CD4-positive, alpha-beta memory T cell (primary cell): ENCODE results near the gene SGPL1. TPM values are rescaled to one million over a fixed set of nuclear protein-coding genes. Genes with fewer than 3 reads are reported as not detected.

ENCODE experiments used
- CTCF ChIA-PET: fragments of 350-600 bp; sonication (Branson Sonifier 250); formaldehyde crosslinking; loops from one replicate; lab custom pipeline; 2021; ENCODE audit warnings: inconsistent platforms; ENCODE audit not compliant: partially characterized antibody; lab: Charles Lee
- POLR2A ChIA-PET: fragments of 350-600 bp; sonication (Branson Sonifier 250); formaldehyde crosslinking; loops from one replicate; lab custom pipeline; 2021; ENCODE audit not compliant: partially characterized antibody; lab: Charles Lee
- DNase-seq, 5 donors: peaks; one replicate each; pipeline versions ENCODE4 v3.0.0 to v3.0.0-alpha.2; 2020 to 2022; ENCODE audit warnings: mixed read lengths in 1 of 5
- H3K27ac ChIP-seq: one replicate; pipeline ENCODE4 v1.7.0; 2013; ENCODE audit warnings: low read depth, low read length
- H3K27me3 ChIP-seq: 2 replicates; pipeline ENCODE4 v1.7.0; 2013; ENCODE audit warnings: mild to moderate bottlenecking, low read length, moderate library complexity; ENCODE audit not compliant: insufficient read depth
- H3K36me3 ChIP-seq: 2 replicates; pipeline ENCODE4 v1.7.0; 2013; ENCODE audit warnings: mild to moderate bottlenecking, low read length, moderate library complexity; ENCODE audit not compliant: insufficient read depth
- H3K4me1 ChIP-seq: 2 replicates; pipeline ENCODE4 v1.7.0; 2013; ENCODE audit warnings: mild to moderate bottlenecking, low read length, moderate library complexity; ENCODE audit not compliant: insufficient read depth
- H3K4me3 ChIP-seq, 2 donors: one replicate each; pipeline ENCODE4 v1.7.0; 2013; ENCODE audit warnings: low read length in 2 of 2, mild to moderate bottlenecking in 1 of 2
- H3K9me3 ChIP-seq, 2 donors: one replicate each; pipeline ENCODE4 v1.7.0; 2013; ENCODE audit warnings: low read length in 2 of 2, control low read depth in 1 of 2; ENCODE audit not compliant: control insufficient read depth in 1 of 2
- H3K27ac Mint-ChIP-seq, 7 donors: one replicate each; pipeline ENCODE4 v1.8.0; 2020 to 2021; ENCODE audit warnings: mixed read lengths in 7 of 7, mild to moderate bottlenecking in 6 of 7, inconsistent platforms in 3 of 7, moderate library complexity in 3 of 7
- H3K27me3 Mint-ChIP-seq, 2 donors: one replicate each; pipeline ENCODE4 v1.8.0; 2020 to 2021; ENCODE audit warnings: mixed read lengths in 2 of 2
- H3K36me3 Mint-ChIP-seq, 2 donors: one replicate each; pipeline ENCODE4 v1.8.0; 2020 to 2021; ENCODE audit warnings: mixed read lengths in 2 of 2, inconsistent platforms in 1 of 2, mild to moderate bottlenecking in 1 of 2
- H3K4me1 Mint-ChIP-seq, 4 donors: one replicate each; pipeline ENCODE4 v1.8.0; 2020 to 2021; ENCODE audit warnings: mixed read lengths in 4 of 4, mild to moderate bottlenecking in 1 of 4
- H3K4me3 Mint-ChIP-seq, 8 donors: one replicate each; pipeline ENCODE4 v1.8.0; 2020 to 2021; ENCODE audit warnings: mixed read lengths in 8 of 8, mild to moderate bottlenecking in 7 of 8, moderate library complexity in 6 of 8, inconsistent platforms in 3 of 8
- H3K9me3 Mint-ChIP-seq, 8 donors: one replicate each; pipeline ENCODE4 v1.8.0; 2020 to 2021; ENCODE audit warnings: mixed read lengths in 8 of 8, mild to moderate bottlenecking in 5 of 8, inconsistent platforms in 3 of 8, moderate library complexity in 1 of 8
- intact Hi-C: fragments of 100-400 bp; cut with micrococcal nuclease; formaldehyde crosslinking; loops from one replicate; pipeline ENCODE4 v1.15.1; 2023
- polyA plus RNA-seq, 2 donors: library from polyadenylated mRNA; unstranded; fragments of 300-500 nt; fragmentation: Illumina TruSeq; gene quantifications; one replicate each; pipeline ENCODE4 v1.2.3, GENCODE V29; 2021
- total RNA-seq, 2 experiments: library from RNA; stranded (reverse); gene quantifications; one replicate each; pipeline ENCODE4 v1.2.3, GENCODE V29; 2021

SGPL1 gene
- total and polyA plus RNA-seq, 4 experiments from 2014 or later: 14.3 to 32.2 (median 22.1) TPM

- Mint-ChIP-seq H3K4me1 (no peaks in the 10 kb centered on the region), H3K36me3 (no peaks in the 10 kb centered on the region), H3K9me3 (no peaks in the 10 kb centered on the region), H3K27me3 (peaks cover 4% of the 10 kb centered on the region in 2 donors), H3K27ac (peak overlapping the region in 1 of 7 donors; percentile 37), H3K4me3 (no peak overlapping the region)
- no peak for DNase-seq
- intact Hi-C loops: no loop called here
- H3K4me1 ChIP-seq: no peaks in the 10 kb centered on the region
- ChIA-PET POLR2A (no interaction called here), CTCF (no interaction called here)
- H3K36me3 ChIP-seq: no peaks in the 10 kb centered on the region
- H3K27me3 ChIP-seq: no peaks in the 10 kb centered on the region
- no peaks in the 10 kb centered on the region for H3K9me3 ChIP-seq
- H3K4me3 ChIP-seq: no peak overlapping the region
- no peak overlapping the region for H3K27ac ChIP-seq
Measured at GRCh38 chr10:70899096-70899495, 83.3 kb downstream of the SGPL1 start.

- H3K4me3 Mint-ChIP-seq: no peak overlapping the region
Measured at GRCh38 chr10:70901276-70901878, 85.6 kb downstream of the SGPL1 start.

DNA sequence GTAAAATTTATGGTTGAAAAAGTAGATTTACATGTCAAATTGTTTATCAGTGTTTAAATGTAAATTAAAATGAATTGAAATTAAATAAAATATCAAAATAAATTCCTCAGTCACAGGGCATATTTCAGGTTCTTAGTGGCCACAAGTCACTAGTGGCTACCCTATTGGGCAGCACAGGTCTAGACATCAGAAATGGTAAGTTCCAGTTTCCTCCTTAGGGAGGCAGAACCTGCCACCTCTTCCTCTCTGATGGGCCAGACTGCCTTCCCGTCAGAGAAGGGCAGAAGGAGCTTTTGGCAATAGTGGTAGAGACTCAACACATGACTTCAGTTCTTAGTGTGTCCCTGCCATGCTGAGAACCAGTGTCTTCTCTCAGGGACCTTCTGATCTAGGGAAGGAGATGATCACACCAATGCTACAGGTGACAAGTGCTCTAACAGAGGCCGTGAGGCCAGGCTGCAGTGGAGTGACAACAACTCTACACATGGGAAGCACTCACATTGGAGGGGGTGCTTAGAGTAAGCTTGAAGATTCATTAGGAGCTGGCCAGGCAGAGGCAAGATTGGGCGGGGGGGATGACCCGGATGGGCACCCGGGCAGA, 87.0 kb downstream of the SGPL1 start:
- Histone ChIP-seq H3K9me3 (no peaks in the 10 kb centered on the region), H3K36me3 (no peaks in the 10 kb centered on the region), H3K27ac (no peak overlapping the region), H3K4me3 (no peak overlapping the region), H3K27me3 (no peaks in the 10 kb centered on the region), H3K4me1 (no peaks in the 10 kb centered on the region)
- no peaks in the 10 kb centered on the region for H3K36me3 Mint-ChIP-seq
- CTCF ChIA-PET: interaction anchor here (1.2 to 1.3 kb wide), 3 partner anchors 9 to 52 kb away, joined by 3 to 5 read pairs (median 4); no protein-coding TSS in a partner anchor
- H3K4me1 Mint-ChIP-seq: no peaks in the 10 kb centered on the region
- DNase-seq: no peak
- intact Hi-C loops: no loop called here
- no peak overlapping the region for H3K27ac Mint-ChIP-seq
- H3K9me3 Mint-ChIP-seq: no peaks in the 10 kb centered on the region
- H3K4me3 Mint-ChIP-seq: peak overlapping the region in 1 of 8 donors; percentile 48
- POLR2A ChIA-PET: no interaction called here
- H3K27me3 Mint-ChIP-seq: peaks cover 4% of the 10 kb centered on the region in 2 donors

More at GRCh38 chr10:70901276-70901878, 85.6 kb downstream of the SGPL1 start:
- H3K9me3 ChIP-seq: no peaks in the 10 kb centered on the region
- ChIA-PET POLR2A (no interaction called here), CTCF (no interaction called here)
- intact Hi-C loops: no loop called here
- no peaks in the 10 kb centered on the region for H3K27me3 ChIP-seq
- DNase-seq: no peak
- no peak overlapping the region for H3K4me3 ChIP-seq
- no peaks in the 10 kb centered on the region for H3K4me1 Mint-ChIP-seq
- H3K27me3 Mint-ChIP-seq: peaks cover 4% of the 10 kb centered on the region in 2 donors
- no peaks in the 10 kb centered on the region for H3K36me3 ChIP-seq
- H3K36me3 Mint-ChIP-seq: no peaks in the 10 kb centered on the region
- H3K27ac Mint-ChIP-seq: no peak overlapping the region
- no peaks in the 10 kb centered on the region for H3K9me3 Mint-ChIP-seq
- H3K4me1 ChIP-seq: no peaks in the 10 kb centered on the region
- no peak overlapping the region for H3K27ac ChIP-seq

DNA sequence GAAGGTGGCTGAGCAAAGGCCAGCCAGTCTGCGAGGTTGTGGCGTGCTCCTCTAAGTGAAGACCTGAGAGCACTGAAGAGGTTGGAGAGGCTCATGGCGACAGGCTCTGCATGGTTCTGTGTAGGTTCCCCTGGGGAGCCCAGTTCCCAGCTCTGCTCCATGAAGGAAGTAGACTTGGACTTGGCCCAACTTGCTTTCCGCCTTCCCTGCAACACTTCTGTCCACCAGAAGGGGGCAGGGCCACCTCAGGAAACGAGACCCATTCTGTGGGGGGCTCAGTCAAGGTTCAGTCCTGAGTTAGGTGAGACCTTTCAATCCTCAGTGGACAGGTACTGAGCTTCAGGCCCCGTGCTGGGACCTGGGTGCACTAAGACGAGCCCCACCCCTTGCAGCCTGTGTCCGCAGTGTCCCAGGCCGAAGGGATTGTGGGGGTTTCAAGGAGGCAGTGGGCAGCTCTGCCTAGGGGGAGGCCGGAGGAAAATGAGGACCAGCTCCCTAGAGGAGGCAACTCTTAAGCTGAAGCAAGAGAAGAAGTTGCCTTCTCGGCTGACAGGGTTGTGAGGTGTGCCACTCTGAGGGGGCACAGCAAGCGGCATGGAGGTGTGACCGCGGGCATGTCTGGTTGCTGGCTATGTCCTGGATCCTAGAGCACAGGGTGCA, 87.6 kb downstream of the SGPL1 start:
- Mint-ChIP-seq H3K27ac (no peak overlapping the region), H3K27me3 (peaks cover 4 to 6% of the 10 kb centered on the region in 2 donors), H3K9me3 (no peaks in the 10 kb centered on the region), H3K4me1 (no peaks in the 10 kb centered on the region), H3K36me3 (no peaks in the 10 kb centered on the region), H3K4me3 (no peak overlapping the region)
- Histone ChIP-seq H3K36me3 (no peaks in the 10 kb centered on the region), H3K27me3 (no peaks in the 10 kb centered on the region), H3K9me3 (no peaks in the 10 kb centered on the region), H3K4me1 (no peaks in the 10 kb centered on the region), H3K4me3 (no peak overlapping the region), H3K27ac (no peak overlapping the region)
- no peak for DNase-seq
- ChIA-PET CTCF (interaction anchor here (0.6 to 1.4 kb wide), 6 partner anchors 10 to 87 kb away, joined by 3 to 5 read pairs (median 4); partner anchors contain the start of gene SGPL1), POLR2A (no interaction called here)
- intact Hi-C loops: no loop called here

GRCh38 chr10:70905071-70906021, 89.6 kb downstream of the SGPL1 start:
- POLR2A ChIA-PET: no interaction called here
- Histone ChIP-seq H3K4me3 (no peak overlapping the region), H3K27ac (no peak overlapping the region), H3K9me3 (no peaks in the 10 kb centered on the region), H3K4me1 (no peaks in the 10 kb centered on the region), H3K27me3 (no peaks in the 10 kb centered on the region), H3K36me3 (no peaks in the 10 kb centered on the region)
- Mint-ChIP-seq H3K9me3 (no peaks in the 10 kb centered on the region), H3K27me3 (peaks cover 4 to 7% of the 10 kb centered on the region in 2 donors), H3K4me1 (no peaks in the 10 kb centered on the region), H3K4me3 (no peak overlapping the region), H3K36me3 (no peaks in the 10 kb centered on the region), H3K27ac (no peak overlapping the region)
- CTCF ChIA-PET: interaction anchor here (1.6 kb wide), 1 partner anchor 20 kb away, joined by 3 read pairs; no protein-coding TSS in a partner anchor
- DNase-seq: no peak
- intact Hi-C loops: no loop called here

- Histone ChIP-seq H3K36me3 (no peaks in the 10 kb centered on the region), H3K4me1 (no peaks in the 10 kb centered on the region), H3K4me3 (no peak overlapping the region), H3K27ac (no peak overlapping the region), H3K27me3 (no peaks in the 10 kb centered on the region), H3K9me3 (no peaks in the 10 kb centered on the region)
- H3K27me3 Mint-ChIP-seq: peaks cover 4 to 7% of the 10 kb centered on the region in 2 donors
- ChIA-PET POLR2A (no interaction called here), CTCF (interaction anchor here (0.5 to 1.2 kb wide), 2 partner anchors 19 to 268 kb away, joined by 3 read pairs; no protein-coding TSS in a partner anchor)
- H3K27ac Mint-ChIP-seq: no peak overlapping the region
- intact Hi-C loops: no loop called here
- H3K9me3 Mint-ChIP-seq: no peaks in the 10 kb centered on the region
- no peaks in the 10 kb centered on the region for H3K4me1 Mint-ChIP-seq
- H3K36me3 Mint-ChIP-seq: no peaks in the 10 kb centered on the region
- DNase-seq: no peak
- no peak overlapping the region for H3K4me3 Mint-ChIP-seq
Measured at GRCh38 chr10:70906031-70906783, 90.5 kb downstream of the SGPL1 start.
